Ishikawa (cell line): ENCODE results near the gene SLC39A10.

Experiments
- CEBPB ChIP-seq: IDR thresholded peaks from 2 replicates; pipeline ENCODE4 v1.6.1; 2012
- CREB1 ChIP-seq: IDR thresholded peaks from 2 replicates; pipeline ENCODE4 v1.6.1; 2012; ENCODE audit warnings: low read depth
- EGR1 ChIP-seq: IDR thresholded peaks from 2 replicates; pipeline ENCODE4 v1.6.1; 2012
- EP300 ChIP-seq: IDR thresholded peaks from 2 replicates; pipeline ENCODE4 v1.6.1; 2012; ENCODE audit warnings: borderline replicate concordance
- FOXM1 ChIP-seq: IDR thresholded peaks from 2 replicates; pipeline ENCODE4 v1.6.1; 2012; ENCODE audit warnings: low read depth, borderline replicate concordance
- NFIC ChIP-seq: IDR thresholded peaks from 2 replicates; pipeline ENCODE4 v1.6.1; 2012
- RAD21 ChIP-seq: IDR thresholded peaks from 2 replicates; pipeline ENCODE4 v1.6.1; 2012; ENCODE audit warnings: low read depth
- TAF1 ChIP-seq: IDR thresholded peaks from 2 replicates; pipeline ENCODE4 v1.6.1; 2012; ENCODE audit warnings: low read depth, mild to moderate bottlenecking
- TCF12 ChIP-seq: IDR thresholded peaks from 2 replicates; pipeline ENCODE4 v1.6.1; 2012; ENCODE audit warnings: low read depth
- TEAD4 ChIP-seq: IDR thresholded peaks from 2 replicates; pipeline ENCODE4 v1.6.1; 2012
- YY1 ChIP-seq: IDR thresholded peaks from 2 replicates; pipeline ENCODE4 v1.6.1; 2012; ENCODE audit warnings: low read depth
- ZBTB7A ChIP-seq: IDR thresholded peaks from 2 replicates; pipeline ENCODE4 v1.6.1; 2012; ENCODE audit warnings: low read depth
- TF ChIP-seq, protein P1 (sequence below): IDR thresholded peaks from 2 replicates; pipeline ENCODE4 v1.6.1; 2012; ENCODE audit warnings: low read depth, mild to moderate bottlenecking
- TF ChIP-seq, protein P2 (sequence below): IDR thresholded peaks from 2 replicates; pipeline ENCODE4 v1.6.1; 2012
- TF ChIP-seq, protein P3 (sequence below): IDR thresholded peaks from 2 replicates; pipeline ENCODE4 v1.6.1; 2012

Gene SLC39A10

GRCh38 chr2:195768431-195768830, 111.4 kb downstream of the SLC39A10 start:
- TF ChIP-seq TEAD4 (no peak), FOXM1 (no peak), EP300 (no peak), RAD21 (no peak), YY1 (no peak), TCF12 (no peak), CREB1 (no peak), EGR1 (no peak), CEBPB (no peak), ZBTB7A (no peak), TAF1 (no peak), NFIC (no peak)
- TF ChIP-seq, protein P1, sequence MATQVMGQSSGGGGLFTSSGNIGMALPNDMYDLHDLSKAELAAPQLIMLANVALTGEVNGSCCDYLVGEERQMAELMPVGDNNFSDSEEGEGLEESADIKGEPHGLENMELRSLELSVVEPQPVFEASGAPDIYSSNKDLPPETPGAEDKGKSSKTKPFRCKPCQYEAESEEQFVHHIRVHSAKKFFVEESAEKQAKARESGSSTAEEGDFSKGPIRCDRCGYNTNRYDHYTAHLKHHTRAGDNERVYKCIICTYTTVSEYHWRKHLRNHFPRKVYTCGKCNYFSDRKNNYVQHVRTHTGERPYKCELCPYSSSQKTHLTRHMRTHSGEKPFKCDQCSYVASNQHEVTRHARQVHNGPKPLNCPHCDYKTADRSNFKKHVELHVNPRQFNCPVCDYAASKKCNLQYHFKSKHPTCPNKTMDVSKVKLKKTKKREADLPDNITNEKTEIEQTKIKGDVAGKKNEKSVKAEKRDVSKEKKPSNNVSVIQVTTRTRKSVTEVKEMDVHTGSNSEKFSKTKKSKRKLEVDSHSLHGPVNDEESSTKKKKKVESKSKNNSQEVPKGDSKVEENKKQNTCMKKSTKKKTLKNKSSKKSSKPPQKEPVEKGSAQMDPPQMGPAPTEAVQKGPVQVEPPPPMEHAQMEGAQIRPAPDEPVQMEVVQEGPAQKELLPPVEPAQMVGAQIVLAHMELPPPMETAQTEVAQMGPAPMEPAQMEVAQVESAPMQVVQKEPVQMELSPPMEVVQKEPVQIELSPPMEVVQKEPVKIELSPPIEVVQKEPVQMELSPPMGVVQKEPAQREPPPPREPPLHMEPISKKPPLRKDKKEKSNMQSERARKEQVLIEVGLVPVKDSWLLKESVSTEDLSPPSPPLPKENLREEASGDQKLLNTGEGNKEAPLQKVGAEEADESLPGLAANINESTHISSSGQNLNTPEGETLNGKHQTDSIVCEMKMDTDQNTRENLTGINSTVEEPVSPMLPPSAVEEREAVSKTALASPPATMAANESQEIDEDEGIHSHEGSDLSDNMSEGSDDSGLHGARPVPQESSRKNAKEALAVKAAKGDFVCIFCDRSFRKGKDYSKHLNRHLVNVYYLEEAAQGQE = no peak
- TF ChIP-seq, protein P2, sequence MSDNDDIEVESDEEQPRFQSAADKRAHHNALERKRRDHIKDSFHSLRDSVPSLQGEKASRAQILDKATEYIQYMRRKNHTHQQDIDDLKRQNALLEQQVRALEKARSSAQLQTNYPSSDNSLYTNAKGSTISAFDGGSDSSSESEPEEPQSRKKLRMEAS = no peak
- TF ChIP-seq, protein P3, sequence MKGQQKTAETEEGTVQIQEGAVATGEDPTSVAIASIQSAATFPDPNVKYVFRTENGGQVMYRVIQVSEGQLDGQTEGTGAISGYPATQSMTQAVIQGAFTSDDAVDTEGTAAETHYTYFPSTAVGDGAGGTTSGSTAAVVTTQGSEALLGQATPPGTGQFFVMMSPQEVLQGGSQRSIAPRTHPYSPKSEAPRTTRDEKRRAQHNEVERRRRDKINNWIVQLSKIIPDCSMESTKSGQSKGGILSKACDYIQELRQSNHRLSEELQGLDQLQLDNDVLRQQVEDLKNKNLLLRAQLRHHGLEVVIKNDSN = no peak

DNA sequence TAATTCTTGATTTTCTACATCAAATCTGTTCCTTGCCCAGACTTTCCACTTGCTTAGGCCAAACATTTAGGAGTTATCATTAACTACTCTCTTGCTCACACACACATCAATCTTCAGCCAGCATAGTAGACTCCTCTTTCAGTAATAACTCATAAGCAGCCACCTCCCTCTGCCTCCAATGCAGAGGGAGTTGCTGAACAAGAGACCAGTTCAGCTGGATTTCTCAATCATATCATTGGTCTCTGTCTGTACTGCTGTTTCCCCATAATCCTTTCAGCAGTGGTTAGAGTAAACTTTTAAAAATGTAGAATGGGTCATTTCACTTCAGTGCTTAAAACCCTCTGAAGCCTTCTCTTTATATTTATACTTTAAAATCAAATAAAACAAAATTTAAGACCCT, 112.9 kb downstream of the SLC39A10 start:
- TF ChIP-seq ZBTB7A (no peak), FOXM1 (no peak)

DNA sequence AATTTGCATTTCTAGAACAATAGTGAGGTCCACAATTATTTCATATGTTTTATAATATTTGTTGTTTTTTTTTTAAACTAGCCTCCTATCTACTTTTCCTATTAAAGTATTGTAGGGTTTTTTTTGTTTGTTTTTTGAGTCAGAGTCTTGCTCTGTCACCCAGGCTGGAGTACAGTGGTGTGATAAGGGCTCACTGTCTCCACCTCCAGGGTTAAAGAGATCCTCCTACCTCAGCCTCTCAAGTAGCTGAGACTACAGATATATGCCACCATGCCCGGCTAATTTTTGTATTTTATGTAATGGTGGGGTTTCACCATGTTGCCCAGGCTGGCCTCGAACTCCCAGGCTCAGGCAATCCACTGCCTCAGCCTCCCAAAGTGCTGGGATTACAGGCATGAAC, 122.5 kb downstream of the SLC39A10 start:
- TF ChIP-seq, protein P1 = no peak
- no peak for TF ChIP-seq TEAD4
- no peak for TF ChIP-seq EP300
- TF ChIP-seq EGR1 = no peak
- TF ChIP-seq CEBPB = no peak
- TF ChIP-seq TCF12 = no peak
- no peak for TF ChIP-seq TAF1
- TF ChIP-seq RAD21 = no peak
- TF ChIP-seq NFIC = no peak
- TF ChIP-seq, protein P2 = no peak
- TF ChIP-seq, protein P3 = no peak
- no peak for TF ChIP-seq YY1
- TF ChIP-seq CREB1 = no peak

DNA sequence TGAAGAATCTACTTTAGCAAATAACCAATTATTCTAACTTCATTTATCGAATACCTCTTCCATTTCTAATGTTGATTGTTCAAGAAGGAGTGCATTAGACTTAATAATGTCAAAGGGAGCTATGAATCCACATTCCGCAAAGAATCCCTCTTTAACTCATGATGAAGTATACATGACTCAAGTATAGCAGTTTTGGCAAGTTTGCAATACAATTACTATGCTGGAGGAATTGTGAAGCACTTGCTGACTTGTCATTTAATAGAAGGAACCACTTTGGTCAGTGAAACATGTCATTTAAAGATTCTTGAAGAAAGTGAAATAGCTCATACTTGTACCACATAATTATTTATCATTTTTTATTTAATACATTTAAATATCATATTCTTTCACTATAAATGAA, 125.1 kb downstream of the SLC39A10 start:
- no peak for TF ChIP-seq ZBTB7A
- TF ChIP-seq FOXM1 = no peak
- TF ChIP-seq, protein P1 = no peak
- TF ChIP-seq TCF12 = no peak
- no peak for TF ChIP-seq RAD21
- no peak for TF ChIP-seq EP300
- TF ChIP-seq TEAD4 = no peak
- no peak for TF ChIP-seq YY1
- TF ChIP-seq, protein P3 = no peak
- TF ChIP-seq, protein P2 = no peak
- no peak for TF ChIP-seq CREB1
- TF ChIP-seq TAF1 = no peak
- TF ChIP-seq NFIC = no peak
- no peak for TF ChIP-seq CEBPB
- TF ChIP-seq EGR1 = no peak
